IPS-18c (cell line): ENCODE data around the gene TAMALIN.

Experiments used
- H3K4me3 ChIP-seq: 2 replicates; pipeline ENCODE4 v1.7.0; 2013; ENCODE audit warnings: low read depth, mild to moderate bottlenecking, low read length, moderate library complexity; ENCODE audit not compliant: insufficient read depth
- H3K9me3 ChIP-seq: one replicate; pipeline ENCODE4 v1.6.1; 2013; ENCODE audit warnings: mild to moderate bottlenecking, low read length, moderate library complexity; ENCODE audit not compliant: control insufficient read depth, insufficient read depth

Gene TAMALIN

DNA sequence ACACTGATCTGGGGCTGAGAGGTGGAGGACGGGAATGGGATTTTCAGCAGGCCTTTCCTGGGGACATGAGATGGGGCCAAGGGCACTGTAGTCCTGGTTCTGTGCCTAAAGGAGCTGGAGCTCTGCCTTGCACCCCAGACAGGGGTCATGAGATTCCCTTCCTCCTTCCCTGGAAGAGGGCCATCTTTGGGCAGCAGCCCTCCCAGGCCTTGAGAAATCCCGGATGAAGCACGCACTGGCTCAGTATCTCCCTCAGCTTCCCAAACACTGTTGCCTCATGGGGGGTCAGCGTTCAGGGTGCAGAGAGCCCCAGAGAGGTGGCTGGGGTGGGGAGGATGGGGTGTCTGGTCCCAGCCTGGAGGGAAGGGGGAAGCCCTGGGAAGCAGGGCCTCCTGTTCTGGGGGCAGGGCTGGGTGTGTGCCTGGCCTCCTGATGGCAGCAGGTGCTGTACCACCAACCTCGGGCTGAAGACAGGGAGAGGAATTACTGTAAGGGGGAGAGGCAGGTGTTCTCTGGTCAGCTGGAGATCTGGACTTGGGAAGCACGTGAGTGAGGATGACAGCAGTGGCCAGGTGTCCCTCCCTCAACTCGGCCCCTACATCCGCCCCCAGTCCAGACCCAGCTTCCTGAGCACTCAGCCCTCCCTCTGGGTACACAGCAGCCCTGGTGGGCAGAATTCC is 36.1 kb downstream of the TAMALIN start:
- no peak overlapping the region for H3K4me3 ChIP-seq

DNA sequence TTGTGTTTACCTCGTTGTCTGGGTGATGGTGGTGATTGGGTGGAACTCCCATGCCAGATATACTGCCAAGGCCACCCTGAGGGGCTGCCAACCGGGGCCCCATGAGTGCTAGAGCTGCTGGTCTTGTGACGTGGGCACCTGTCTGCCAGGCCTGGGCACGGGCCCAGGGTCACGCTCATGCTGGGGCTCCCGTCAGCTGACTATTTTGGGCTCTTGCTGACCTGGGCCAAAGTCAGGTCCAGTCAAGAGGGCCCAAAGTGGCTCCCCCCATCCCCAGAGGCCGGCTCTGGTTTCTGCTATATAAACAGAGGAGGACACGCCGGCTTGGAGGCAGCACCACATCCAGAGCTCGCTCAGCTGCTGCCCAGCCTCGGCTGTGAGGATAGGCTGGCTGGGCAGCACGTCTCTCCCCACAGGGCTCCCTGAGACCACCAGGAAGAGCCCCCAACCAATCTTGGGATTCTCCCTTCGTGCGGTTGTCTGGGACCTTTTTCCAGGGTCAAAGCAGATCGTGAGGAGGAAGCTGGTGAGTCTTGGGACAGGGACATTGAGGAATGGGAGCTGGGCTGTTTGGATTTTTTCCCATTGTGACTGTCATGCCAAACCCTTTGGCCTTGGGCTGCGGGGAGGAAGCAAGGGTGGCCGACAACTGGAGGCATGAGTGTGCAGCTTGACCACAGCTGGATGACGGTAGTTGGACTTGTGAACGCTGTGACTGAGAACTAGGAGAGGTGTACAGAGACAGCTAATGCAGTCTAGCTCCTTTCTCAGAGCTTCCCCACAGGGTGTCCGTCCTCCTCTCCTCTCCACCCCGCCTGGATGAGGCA is 36.9 kb downstream of the TAMALIN start:
- H3K9me3 ChIP-seq, result no peaks in the 10 kb centered on the region
- no peak overlapping the region for H3K4me3 ChIP-seq

More for the DNA sequence above, 36.1 kb downstream of the TAMALIN start:
- H3K9me3 ChIP-seq, result no peaks in the 10 kb centered on the region

DNA sequence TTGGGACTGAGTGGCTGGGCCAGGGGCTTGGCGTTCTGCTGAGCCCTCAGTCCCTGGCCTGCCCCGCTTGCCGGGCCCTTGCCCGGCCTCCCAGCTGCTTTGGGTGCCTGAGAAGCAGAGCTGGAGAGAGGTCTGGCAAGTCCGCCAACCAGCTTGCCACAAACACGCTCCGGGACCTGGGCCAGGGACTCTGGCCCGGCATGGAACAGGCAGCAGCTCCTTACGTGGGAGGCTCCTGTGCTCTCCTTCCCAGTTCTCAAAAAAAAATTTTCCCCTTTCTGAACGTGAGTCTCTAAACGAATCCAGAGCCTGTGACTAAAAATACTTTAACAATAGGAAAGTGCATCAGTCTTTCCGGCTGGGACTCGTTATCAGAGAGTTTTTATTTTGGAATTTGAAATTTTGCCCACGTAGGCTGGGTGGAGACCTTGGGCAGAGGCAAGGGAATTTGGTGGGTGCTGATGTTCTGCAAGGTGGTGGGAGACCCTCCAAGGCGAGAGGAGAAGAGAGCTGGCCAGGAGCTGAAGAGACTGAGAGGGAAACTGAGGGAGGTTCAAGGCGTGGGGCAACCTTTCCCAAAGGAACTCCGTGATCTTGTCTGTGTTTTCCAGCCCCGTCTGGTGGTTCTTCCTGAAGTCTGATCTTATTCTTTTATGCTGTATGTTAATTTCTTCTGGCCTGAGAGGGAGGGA is 37.7 kb downstream of the TAMALIN start:
- Histone ChIP-seq H3K9me3 (peaks cover 1% of the 10 kb centered on the region), H3K4me3 (no peak overlapping the region)

DNA sequence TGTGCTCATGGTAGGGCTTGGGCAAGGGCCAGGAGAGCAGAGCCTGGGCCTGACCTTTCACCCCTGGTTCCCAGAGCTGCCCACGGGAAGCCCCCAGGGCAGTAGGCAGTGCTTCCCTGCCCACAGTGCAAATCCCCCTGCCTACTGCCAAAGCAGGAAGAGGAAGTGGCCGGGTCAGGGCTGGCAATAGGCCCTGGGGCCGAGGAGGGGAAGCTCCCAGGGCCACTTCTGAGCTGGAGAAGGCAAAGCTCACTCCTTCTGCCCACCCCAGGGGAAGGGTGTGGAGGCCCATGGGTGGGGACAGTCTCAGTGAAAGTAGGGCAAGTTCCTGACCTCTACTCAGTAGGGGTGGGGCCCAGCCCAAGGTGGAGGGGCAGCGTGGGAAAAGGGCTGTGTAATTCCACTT is 39.1 kb downstream of the TAMALIN start:
- Histone ChIP-seq H3K4me3 (no peak overlapping the region), H3K9me3 (peaks cover 5% of the 10 kb centered on the region)

DNA sequence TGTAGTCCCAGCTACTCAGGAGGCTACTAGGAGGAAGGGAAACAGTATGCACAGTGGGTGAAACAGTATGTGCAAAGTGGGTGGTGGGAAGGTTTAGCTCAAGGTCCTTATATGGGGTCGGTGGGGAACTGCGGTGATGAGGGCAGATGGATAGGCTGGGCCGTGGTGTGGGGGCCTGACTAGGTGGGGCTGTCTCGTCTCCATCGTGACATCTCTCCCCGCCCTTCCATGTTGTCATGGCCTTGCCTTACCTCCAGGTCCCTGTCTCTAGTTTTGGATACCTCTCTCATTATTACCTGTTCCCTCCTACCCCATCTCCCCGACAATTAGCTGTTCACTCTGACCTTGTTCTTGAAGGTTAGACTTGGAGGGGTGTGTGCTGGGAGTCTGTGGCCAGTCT is 40.1 kb downstream of the TAMALIN start:
- peaks cover 5% of the 10 kb centered on the region for H3K9me3 ChIP-seq

DNA sequence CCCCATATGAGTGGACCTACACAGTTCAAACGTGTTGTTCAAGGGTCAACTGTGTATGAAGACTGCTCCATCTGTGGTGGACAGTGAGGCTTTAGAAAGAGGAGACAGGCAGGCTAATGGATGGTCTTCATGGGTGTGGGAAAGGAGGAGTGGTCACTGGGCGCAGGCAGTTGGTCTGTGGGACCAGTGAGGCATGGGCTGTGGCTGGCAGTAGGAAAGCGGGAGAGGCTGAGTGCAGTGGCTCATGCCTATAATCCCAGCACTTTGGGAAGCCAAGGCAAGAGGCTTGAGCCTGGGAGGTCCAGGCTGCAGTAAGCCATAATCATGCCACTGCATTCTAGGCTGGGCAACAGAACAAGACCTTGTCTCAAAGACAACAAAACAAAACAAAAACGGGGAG is 42.5 kb downstream of the TAMALIN start:
- no peak overlapping the region for H3K4me3 ChIP-seq

More for the DNA sequence above, 40.1 kb downstream of the TAMALIN start:
- no peak overlapping the region for H3K4me3 ChIP-seq

DNA sequence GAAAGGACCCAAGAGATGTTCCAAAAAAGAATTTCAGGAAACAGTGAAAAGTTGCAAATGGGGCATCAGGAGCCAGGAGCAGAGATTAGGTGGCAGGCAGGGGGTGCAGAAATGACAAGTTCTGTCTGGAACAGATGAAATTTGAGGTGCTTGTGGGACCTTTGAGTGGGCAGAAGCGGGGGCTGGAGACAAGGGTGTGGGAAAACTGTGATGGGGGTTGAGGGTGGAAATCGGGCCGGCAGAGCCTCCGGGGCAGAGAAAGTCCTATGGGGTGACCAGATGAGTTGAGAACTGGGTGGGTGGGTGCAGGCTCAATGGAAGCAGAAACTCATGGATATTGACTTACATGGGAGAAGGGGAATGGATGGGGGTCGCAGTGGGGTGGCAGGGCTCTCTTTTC is 42.9 kb downstream of the TAMALIN start:
- no peak overlapping the region for H3K4me3 ChIP-seq
- H3K9me3 ChIP-seq, result peaks cover 5% of the 10 kb centered on the region

More for the DNA sequence above, 42.5 kb downstream of the TAMALIN start:
- H3K9me3 ChIP-seq, result peaks cover 5% of the 10 kb centered on the region

DNA sequence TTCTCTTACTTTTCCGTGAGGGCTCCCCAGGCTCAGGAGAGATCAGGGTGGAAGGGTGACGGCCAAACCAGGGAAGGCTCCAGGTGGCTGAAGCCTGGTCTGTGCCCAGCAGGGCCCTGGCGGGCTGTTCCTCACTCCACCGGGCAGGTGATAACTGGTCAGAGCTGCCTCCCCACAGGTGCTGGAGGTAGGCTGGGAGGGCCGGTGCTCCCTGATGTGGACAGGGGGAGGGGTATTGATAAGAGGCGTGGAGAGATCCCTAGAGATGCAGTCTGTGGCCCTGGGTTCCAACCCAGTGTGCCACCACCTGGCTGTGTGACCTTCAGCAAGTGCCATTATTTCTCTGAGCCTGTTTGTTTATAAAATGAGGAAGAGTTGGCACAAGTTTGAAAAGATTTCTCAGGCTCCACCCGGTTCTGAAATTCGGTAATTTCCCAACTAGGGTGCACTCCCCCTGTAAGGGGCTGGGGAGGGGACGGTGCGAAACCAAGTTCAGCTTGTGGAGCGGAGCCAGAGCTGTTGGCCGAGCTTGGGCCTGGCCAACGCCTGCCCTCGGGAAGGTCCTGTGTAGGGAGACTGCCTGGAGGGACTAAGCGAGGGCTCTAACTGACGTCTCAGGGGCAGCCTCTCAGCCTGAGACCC is 43.5 kb downstream of the TAMALIN start:
- peak overlapping the region; percentile 78 for H3K4me3 ChIP-seq

DNA sequence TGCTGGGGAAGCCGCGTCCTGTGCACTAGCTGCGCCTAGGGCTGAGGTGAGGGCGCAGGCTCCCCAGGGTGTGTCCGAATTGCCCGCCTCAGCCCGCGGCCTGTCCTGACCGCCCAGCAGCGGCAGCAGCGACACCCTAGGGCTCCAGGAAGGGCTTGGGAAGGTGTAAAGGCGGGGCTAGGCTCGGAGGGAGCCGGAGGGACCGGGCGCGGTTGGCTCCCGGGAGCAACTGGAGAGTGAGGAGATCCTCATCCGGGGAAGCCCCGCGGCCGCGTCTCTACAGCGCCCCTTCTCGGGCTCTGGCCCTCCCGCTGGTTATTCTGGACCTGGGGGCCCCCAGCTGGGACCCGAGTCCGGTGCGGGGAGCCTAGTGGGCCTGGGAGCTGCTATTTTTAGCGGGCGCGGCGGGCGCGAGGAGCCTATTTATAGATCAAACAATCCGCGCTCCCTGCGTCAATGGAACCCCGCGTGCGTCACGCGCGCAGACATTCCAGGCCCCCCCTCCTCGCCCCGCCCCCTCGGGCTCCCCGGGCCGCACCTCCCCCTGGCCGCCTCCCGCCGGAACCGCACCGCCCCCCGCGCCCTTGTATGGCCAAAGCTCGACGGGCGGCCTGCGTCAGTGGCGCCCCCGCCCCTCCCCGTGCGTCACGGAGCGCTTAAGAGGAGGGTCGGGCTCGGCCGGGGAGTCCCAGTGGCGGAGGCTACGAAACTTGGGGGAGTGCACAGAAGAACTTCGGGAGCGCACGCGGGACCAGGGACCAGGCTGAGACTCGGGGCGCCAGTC is 44.2 kb downstream of the TAMALIN start, which contains the start of gene NR4A1:
Gene NR4A1, plus strand, starts transcription at position 685 of the 784 bp plus-strand sequence. CDS start 2,887 bp downstream, outside the sequence.
- Histone ChIP-seq H3K9me3 (peaks cover 5% of the 10 kb centered on the region), H3K4me3 (peak within 1 kb of the TSS; percentile 78)

More for the DNA sequence above, 43.5 kb downstream of the TAMALIN start:
- H3K9me3 ChIP-seq, result peaks cover 5% of the 10 kb centered on the region

DNA sequence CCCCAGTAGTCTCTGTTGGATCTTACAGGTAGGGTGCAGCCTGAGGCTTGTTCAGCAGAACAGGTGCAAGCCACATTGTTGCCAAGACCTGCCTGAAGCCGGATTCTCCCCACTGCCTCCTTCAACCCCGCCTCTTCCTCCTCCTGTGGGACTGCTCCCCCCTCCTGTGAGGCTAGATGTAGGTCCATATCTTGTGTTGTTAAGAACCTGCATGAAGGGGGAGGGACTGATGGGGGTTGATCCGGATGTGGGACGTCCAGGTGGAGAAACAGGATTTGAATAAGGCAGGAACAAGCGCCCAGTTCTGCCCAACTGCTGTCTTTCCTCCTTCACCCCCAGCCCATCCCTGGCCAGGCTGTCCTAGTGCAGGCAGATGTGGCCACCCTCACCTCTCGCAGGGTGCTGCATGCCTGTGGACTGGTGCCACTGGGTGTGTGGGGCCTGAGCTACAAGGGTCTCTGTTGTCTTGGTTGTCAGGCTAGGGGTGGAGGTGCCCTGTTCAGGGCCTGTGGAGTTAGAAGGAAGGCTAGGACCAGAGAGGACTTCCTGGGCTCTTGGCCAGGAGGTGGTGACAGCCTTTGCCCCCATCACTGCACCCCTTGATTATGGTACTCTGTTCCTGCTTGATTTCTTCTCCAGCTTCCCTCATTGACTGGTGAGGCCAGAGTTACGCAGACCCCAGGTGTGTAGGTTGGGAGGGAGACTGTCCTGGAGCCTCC is 45.9 kb downstream of the TAMALIN start:
- H3K9me3 ChIP-seq, result peaks cover 5% of the 10 kb centered on the region
- no peak overlapping the region; the same call in 1 of the 2 replicates for H3K4me3 ChIP-seq

DNA sequence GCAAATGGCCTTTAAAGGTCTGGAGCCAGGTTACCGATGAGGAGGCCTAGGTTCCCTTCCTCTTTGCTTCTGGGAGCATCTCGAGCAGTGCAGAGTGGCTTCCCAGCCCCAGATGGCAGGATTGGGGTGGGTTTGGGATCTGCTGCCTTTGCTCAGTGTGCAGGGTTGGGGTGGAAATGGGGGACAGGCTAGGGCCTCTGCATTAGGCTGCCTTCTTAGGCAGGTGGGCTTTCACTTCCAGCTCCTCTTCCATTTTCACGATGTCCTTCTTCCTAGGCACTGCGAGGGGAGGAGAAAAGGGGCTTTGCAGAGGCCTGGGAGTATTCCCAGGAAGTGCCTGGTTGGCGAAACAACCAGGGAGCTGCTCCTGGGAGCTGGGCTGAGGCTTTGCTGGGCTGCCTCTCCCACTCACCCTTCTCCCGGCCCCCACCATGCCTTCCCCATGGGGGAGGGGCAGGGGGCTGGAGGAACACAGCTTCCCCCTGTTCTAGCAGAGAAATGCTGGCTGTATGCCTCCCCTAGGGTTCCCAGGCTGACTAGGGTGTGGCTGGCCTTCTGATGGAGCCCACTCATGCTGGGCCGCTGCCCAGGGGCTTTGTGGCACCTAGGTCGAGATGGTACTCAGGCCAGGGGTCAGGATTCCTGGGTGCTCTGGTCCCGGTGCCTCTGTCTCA is 46.9 kb downstream of the TAMALIN start:
- H3K4me3 ChIP-seq, result no peak overlapping the region

DNA sequence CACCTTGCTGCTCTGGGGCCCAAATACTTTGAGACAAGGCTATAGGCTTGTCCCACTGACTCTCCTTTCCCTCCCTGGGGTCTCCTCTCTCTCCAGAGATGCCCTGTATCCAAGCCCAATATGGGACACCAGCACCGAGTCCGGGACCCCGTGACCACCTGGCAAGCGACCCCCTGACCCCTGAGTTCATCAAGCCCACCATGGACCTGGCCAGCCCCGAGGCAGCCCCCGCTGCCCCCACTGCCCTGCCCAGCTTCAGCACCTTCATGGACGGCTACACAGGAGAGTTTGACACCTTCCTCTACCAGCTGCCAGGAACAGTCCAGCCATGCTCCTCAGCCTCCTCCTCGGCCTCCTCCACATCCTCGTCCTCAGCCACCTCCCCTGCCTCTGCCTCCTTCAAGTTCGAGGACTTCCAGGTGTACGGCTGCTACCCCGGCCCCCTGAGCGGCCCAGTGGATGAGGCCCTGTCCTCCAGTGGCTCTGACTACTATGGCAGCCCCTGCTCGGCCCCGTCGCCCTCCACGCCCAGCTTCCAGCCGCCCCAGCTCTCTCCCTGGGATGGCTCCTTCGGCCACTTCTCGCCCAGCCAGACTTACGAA is 47.6 kb downstream of the TAMALIN start:
- no peak overlapping the region for H3K4me3 ChIP-seq
- H3K9me3 ChIP-seq, result peaks cover 7% of the 10 kb centered on the region

More for the DNA sequence above, 46.9 kb downstream of the TAMALIN start:
- H3K9me3 ChIP-seq, result peaks cover 7% of the 10 kb centered on the region

DNA sequence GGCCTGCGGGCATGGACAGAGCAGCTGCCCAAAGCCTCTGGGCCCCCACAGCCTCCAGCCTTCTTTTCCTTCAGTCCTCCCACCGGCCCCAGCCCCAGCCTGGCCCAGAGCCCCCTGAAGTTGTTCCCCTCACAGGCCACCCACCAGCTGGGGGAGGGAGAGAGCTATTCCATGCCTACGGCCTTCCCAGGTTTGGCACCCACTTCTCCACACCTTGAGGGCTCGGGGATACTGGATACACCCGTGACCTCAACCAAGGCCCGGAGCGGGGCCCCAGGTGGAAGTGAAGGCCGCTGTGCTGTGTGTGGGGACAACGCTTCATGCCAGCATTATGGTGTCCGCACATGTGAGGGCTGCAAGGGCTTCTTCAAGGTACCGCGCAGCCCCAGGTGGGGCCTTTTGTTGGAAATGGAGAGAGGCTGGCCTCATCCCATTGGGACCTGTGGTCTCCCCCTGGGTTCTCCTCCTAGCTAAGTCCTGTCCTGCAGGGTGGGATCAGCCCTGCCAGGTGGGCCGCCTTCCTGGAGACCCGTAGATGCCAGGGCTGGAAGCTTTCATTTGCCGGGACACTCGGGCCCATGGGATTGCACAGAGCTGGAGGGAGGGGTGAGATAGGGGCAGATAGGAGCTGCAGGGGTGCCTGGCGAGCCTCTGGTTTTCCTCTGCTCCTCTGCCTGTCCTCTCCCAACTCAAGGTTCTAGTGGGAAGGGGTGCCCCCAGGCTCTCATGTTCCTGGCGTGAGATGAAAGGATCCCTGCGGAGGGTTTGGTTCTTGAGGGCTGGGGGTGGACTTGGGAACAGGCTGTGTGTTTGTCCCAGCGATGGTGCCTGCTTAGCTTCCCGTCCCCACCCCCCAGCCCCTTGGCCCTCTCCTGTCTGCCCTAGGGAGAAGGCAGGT is 48.3 kb downstream of the TAMALIN start:
- peaks cover 2% of the 10 kb centered on the region for H3K9me3 ChIP-seq
- H3K4me3 ChIP-seq, result no peak overlapping the region
